Measurements from ENCODE around the gene SF1. TPM values are rescaled to one million over a fixed set of nuclear protein-coding genes. Genes with fewer than 3 reads are reported as not detected.

Gene SF1
- total and polyA plus RNA-seq, 9 of the 15 experiments (the other 6 are each of a cell fraction or from before 2014, with no cell fraction given), result 13.1 to 334 (median 111) TPM

DNA sequence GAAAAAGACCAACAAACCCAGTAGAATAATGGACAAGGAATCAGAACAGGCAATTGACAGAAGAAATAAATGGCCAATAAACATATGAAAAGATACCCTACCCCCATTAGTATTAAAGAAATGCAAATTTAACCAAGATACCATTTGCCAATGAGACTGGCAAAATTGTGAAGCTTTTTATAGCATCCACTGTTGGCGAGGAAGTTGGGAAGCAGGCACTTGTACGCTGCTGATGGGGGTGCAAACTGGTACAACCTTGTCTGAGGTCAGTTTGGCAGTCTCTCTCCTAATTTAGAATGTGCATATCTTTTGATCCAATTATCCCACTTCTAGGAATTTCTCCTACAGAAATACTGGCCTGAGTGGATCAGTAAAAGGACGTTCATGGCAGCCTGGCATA, 46.7 kb downstream of the SF1 start:
- intact Hi-C loops (cut with micrococcal nuclease), result no loop called here
- no peaks in the 10 kb centered on the region for H3K9me3 ChIP-seq (replicated peaks; ENCODE audit: control insufficient read depth, insufficient read depth, low read depth, low read length)
- 37% methylated on average over 3 of the region's 3 CpGs for WGBS (ENCODE audit: insufficient coverage, low coverage, missing lambda C conversion rate)
- BruUV-seq (replicated peaks), result no TSS peak
- DNase-seq (ENCODE audit: extremely low read depth in 1 of 4, low spot score in 3 of 4) (no peak), FAIRE-seq (no peak), ATAC-seq (no peak)
- peaks cover 0 to 7% of the 10 kb centered on the region in 2 experiments; a peak in 2 of 5 replicates for H3K27me3 ChIP-seq (ENCODE audit: control insufficient read depth in 2 of 2, insufficient read depth in 2 of 2, low read length in 2 of 2)
- ChIA-PET POLR2A (no interaction called here), CTCF (ENCODE audit: low intra/inter-chr PET ratio) (no interaction called here)
- H3K27ac ChIP-seq (ENCODE audit: extremely low read depth, low read depth, low read length), result no peak overlapping the region
- H3K9me1 ChIP-seq (ENCODE audit: control insufficient read depth, insufficient read depth, low read length), result no peaks in the 10 kb centered on the region
- no peaks in the 10 kb centered on the region for H3K79me2 ChIP-seq (ENCODE audit: control insufficient read depth, insufficient read depth, low read length)
- no peak overlapping the region for H3K9ac ChIP-seq (ENCODE audit: insufficient read depth in 1 of 2, low read depth in 2 of 2, low read length in 2 of 2)
- H2AFZ ChIP-seq (ENCODE audit: low read depth, low read length), result no peak overlapping the region
- H3K4me3 ChIP-seq, result no peak overlapping the region
- no peaks in the 10 kb centered on the region for H4K20me1 ChIP-seq (replicated peaks; ENCODE audit: control insufficient read depth, insufficient read depth, low read length)
- H3K4me2 ChIP-seq (ENCODE audit: insufficient read depth, low read length), result no peak overlapping the region
- no peaks in the 10 kb centered on the region for H3K36me3 ChIP-seq (ENCODE audit: control insufficient read depth, insufficient read depth, low read length)
- in situ Hi-C loops (cut with MboI), result no loop called here
- peaks cover 0 to 14% of the 10 kb centered on the region in 2 experiments; a peak in 4 of 5 replicates for H3K4me1 ChIP-seq (replicated peaks in 1 of 2; ENCODE audit: control insufficient read depth in 2 of 2, insufficient read depth in 2 of 2, low read length in 2 of 2)
- no peak for TF ChIP-seq RCOR1 (IDR thresholded peaks at IDR 0.05; ENCODE audit: borderline replicate concordance in 1 of 2, low read depth in 2 of 2, low read length in 2 of 2)
- TF ChIP-seq, protein P1, sequence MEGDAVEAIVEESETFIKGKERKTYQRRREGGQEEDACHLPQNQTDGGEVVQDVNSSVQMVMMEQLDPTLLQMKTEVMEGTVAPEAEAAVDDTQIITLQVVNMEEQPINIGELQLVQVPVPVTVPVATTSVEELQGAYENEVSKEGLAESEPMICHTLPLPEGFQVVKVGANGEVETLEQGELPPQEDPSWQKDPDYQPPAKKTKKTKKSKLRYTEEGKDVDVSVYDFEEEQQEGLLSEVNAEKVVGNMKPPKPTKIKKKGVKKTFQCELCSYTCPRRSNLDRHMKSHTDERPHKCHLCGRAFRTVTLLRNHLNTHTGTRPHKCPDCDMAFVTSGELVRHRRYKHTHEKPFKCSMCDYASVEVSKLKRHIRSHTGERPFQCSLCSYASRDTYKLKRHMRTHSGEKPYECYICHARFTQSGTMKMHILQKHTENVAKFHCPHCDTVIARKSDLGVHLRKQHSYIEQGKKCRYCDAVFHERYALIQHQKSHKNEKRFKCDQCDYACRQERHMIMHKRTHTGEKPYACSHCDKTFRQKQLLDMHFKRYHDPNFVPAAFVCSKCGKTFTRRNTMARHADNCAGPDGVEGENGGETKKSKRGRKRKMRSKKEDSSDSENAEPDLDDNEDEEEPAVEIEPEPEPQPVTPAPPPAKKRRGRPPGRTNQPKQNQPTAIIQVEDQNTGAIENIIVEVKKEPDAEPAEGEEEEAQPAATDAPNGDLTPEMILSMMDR (IDR thresholded peaks at IDR 0.05 in 2 of 3, conservative IDR thresholded peaks at IDR 0.05 in 1 of 3; ENCODE audit: insufficient read depth in 2 of 3, low read depth in 1 of 3, low read length in 3 of 3), result no peak
- TF ChIP-seq RBM39 (optimal IDR thresholded peaks at IDR 0.05; ENCODE audit: low read depth, low read length), result no peak
- TF ChIP-seq U2AF2 (optimal IDR thresholded peaks at IDR 0.05; ENCODE audit: low read depth, low read length), result no peak
- no peak for TF ChIP-seq CSDE1 (IDR thresholded peaks at IDR 0.05)
- TF ChIP-seq CCNT2 (IDR thresholded peaks at IDR 0.05; ENCODE audit: borderline replicate concordance, extremely low read depth, insufficient read length, low read depth, low read length), result no peak
- no peak for TF ChIP-seq TGIF2 (CRISPR knock-in tag; IDR thresholded peaks at IDR 0.05)

Data from K562 (cell line).